Pons (tissue), 1 donor: ENCODE results near the gene DLG2.

Experiments
- DNase-seq: peaks from one replicate; pipeline ENCODE4 v3.0.0-alpha.2; 2016; ENCODE audit warnings: low spot score

The DLG2 gene

DNA sequence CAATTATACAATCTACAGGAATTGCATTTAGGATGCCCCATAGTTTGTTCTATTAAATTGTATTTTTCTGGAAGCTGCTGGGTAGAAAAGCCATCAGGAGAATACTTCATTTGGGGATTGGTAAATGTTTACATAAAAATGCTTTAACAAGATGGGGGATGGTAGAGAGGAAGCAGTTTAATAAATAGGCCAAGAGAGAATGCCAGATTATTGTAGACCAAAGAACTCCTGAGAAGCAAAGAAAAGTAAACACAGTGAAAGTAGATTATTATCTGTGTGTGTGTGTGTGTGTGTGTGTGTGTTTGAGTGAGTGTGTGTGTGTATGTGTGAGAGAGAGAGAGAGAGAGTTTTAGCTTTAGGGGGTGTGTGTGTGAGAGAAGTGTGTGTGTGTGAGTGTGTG lies 1520.6 kb downstream of the DLG2 start:
- no peak for DNase-seq

GRCh38 chr11:84105148-84105547 lies 1522.0 kb downstream of the DLG2 start:
- peak; percentile 54 for DNase-seq

- DNase-seq: peak; percentile 86
Observed at GRCh38 chr11:84103096-84103495, 1524.0 kb downstream of the DLG2 start.

DNA sequence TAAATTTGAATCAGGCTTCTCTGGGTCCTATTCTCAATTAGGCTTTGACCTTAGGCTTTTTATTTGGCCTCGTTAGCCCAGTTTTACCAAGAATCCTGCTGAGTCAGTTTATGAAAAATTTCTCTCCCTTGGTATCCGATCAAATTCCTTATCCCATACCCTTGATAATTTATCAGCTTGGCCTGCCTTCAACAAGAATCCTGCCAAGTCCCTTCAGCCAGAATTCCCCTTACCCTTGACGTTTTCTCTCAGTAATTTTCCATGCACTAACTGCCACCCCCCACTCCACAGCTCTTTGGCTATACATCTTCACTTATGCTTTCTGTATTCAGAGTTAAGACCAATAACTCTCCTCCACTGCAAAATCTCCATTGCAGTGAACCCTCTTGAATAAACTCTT lies 1530.0 kb downstream of the DLG2 start:
- no peak for DNase-seq

DNA sequence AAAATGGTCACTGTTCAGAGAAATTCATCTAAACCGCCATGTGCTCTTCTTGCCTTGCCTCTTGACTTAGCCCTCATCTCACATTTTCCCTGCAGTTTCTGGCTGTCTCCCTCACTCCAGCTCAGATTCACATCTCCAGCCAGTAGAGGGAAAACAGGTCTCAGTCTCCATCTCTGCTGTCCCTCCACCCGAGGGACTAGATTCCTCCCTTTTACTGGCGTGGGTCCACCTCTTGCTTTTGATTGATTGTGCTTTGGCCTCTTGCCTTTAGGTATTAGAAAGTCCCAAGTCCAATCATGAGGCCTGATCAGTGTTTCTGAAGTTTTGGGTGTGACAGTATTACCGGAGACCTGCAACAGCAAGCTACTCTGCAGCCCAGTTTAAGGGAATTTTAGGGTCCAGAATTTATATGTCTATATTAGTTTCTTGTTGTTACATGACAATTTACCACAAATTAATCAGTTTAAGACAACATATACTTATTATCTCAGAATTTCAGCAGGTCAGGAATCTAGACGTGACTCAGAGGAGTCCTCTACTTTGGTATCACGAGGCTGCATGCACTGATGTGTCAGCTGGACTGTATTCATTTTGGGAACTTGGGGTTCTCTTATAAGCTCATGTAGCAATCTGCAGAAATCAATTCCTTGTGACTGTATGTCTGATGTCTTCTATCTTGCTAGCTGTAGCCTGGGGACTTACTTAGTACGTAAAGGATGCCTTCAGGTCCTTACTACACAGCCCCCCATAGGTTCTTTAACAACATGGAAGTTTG lies 1535.7 kb downstream of the DLG2 start:
- DNase-seq: peak; percentile 69

- peak; percentile 98 for DNase-seq
Observed at GRCh38 chr11:84089072-84090057, 1537.8 kb downstream of the DLG2 start.

GRCh38 chr11:84071851-84072250 lies 1555.3 kb downstream of the DLG2 start:
- no peak for DNase-seq

- no peak for DNase-seq
Observed at GRCh38 chr11:84069048-84069447, 1558.1 kb downstream of the DLG2 start.

DNA sequence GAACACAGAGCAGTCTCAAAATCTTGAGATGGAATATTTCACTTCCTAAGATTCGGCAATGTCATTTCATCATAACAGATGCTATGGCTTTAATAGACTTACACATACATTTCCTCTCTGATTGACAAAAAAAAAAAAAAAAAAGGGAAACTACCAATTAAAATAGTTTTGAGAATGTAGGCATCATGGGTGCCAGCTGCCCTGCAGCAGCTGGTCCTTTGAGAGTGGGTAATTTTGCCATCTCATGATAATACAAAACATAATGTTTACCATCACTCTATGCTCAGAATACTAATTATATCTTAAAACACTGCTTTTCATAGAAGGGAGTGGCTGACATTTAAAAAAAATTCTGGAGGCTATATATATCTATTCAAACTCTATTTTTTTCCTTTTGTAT lies 1565.4 kb downstream of the DLG2 start:
- no peak for DNase-seq

DNA sequence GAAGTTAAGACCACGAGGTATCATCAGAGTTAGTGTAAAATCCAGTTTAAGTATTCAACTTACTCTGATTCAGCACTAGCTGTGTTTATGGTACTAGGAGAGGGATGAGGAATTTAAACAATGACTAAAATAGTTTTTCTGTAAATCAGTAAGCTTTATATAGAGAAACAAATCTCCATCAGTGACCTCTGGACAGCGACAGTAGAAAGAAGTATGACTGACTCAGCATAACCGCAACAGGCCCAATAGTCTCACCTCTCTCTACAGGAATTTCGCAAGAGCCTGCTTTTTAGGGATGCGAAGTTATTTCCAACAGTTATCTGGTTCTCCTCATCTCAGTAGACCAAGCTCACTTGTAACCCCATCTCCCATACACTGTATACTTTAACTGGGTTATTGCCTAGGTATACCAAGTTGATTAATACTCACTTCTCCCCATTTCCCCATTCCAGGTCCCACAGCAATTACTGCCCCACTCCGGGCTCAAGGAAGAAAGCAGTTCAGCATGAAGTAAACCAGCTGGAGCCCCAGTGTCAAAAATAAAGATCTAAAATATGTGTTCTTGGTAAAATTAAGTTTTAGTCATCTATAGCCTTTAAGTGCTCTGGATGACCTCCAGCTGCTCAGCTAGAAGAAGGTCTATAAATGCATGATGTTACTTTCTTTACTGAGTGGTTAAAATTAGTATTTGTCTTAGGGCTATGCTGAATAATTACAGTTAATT lies 1570.3 kb downstream of the DLG2 start:
- no peak for DNase-seq

DNA sequence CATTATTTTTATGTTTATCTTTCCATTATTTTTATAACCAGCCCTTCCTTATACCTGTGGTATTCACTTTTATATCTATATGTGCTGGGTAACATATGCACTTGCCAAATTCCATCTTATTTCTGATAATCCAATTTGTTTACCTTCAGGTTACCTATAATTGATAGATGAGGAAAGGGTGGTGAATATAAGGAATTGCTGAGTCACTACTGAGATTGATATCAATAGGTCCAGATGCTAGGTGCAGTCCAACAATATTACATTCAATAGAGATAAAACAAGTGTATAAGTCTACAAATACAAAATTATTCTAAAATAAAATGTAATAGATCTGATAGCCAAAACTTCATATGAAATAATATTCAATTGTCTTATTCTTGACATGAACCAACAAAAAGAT lies 1582.0 kb downstream of the DLG2 start:
- DNase-seq: no peak

- no peak for DNase-seq
Observed at GRCh38 chr11:84044706-84045105, 1582.4 kb downstream of the DLG2 start.

DNA sequence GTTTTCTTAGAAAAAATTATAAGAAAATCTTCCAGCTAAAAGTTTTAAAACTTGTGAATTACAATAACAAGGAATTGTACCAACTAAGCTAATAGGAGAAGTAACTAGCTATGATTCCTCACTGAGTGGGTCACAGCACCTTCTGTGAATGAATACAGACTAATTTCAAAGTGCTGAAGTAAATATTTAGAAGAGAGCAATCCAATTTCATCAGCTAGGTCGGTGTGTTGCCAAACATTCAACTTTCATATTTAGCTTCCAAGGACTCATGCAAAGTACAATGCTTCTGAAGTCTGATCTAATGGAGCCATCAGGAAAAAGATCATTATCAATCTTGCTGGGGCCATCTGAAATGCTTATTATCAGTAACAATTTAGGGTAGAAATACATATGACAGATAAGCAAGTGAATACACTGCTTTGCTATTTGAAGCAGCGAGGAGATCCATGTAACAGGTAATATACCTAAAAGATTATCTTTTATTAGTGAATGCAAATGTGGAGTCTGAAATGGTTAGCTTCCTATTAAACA lies 1590.4 kb downstream of the DLG2 start:
- DNase-seq: no peak

DNA sequence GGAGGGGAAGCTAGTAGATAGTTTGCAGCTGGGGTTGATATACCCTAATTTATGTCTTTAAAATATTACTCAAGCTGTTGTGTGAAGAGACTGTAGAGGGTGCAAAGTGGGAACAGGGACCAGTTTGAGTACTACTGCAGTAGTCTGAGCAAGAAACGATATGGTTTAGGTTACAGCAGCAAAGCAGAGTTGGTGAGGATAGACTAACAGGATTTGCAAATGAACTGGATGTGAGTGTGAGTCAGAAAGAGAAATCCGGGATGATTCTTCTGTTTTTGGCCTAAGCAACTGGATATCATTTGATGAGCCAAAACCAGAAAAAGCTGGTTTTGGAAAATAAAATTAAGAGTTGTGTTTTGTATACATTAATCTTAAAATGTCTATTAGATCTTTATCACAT lies 1591.5 kb downstream of the DLG2 start:
- no peak for DNase-seq

- no peak for DNase-seq
Observed at GRCh38 chr11:84034484-84034883, 1592.7 kb downstream of the DLG2 start.

- DNase-seq: no peak
Observed at GRCh38 chr11:84024266-84024665, 1602.9 kb downstream of the DLG2 start.

- no peak for DNase-seq
Observed at GRCh38 chr11:84022695-84023094, 1604.4 kb downstream of the DLG2 start.

- peak; percentile 97 for DNase-seq
Observed at GRCh38 chr11:84022201-84022600, 1604.9 kb downstream of the DLG2 start.

- no peak for DNase-seq
Observed at GRCh38 chr11:84021291-84021690, 1605.9 kb downstream of the DLG2 start.

GRCh38 chr11:84019571-84020194 lies 1607.5 kb downstream of the DLG2 start:
- peak; percentile 38 for DNase-seq

GRCh38 chr11:84014539-84014938 lies 1612.6 kb downstream of the DLG2 start:
- no peak for DNase-seq
